ENCODE results near the gene DHRS7B. TPM values are rescaled to one million over a fixed set of nuclear protein-coding genes. Genes with fewer than 3 reads are reported as not detected.

DHRS7B gene
- polyA plus RNA-seq, 4 donors = 20.2 to 40.2 (median 33.7) TPM

DNA sequence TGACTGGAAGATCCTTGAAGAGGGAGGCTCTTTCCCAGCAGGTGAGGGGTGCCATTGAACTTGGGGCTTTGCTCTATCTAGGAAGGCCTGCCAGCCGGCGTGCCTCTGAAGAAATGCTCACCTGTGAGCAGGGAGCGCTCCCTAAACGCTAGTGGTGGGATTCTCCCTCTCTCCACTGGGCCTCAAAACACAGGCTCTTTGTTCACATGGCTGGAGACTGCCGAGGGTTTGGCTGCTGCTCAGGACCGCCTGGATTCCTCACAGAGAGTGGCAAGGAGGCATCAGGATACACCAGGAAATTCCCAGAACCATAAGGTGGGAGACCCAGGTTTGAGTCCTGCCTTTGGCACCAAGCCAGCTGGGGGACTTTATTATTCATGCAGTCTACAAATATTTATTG lies 104.8 kb downstream of the DHRS7B start:
- DNase-seq (ENCODE audit: low read depth in 4 of 4, low spot score in 3 of 4) = no peak

DNA sequence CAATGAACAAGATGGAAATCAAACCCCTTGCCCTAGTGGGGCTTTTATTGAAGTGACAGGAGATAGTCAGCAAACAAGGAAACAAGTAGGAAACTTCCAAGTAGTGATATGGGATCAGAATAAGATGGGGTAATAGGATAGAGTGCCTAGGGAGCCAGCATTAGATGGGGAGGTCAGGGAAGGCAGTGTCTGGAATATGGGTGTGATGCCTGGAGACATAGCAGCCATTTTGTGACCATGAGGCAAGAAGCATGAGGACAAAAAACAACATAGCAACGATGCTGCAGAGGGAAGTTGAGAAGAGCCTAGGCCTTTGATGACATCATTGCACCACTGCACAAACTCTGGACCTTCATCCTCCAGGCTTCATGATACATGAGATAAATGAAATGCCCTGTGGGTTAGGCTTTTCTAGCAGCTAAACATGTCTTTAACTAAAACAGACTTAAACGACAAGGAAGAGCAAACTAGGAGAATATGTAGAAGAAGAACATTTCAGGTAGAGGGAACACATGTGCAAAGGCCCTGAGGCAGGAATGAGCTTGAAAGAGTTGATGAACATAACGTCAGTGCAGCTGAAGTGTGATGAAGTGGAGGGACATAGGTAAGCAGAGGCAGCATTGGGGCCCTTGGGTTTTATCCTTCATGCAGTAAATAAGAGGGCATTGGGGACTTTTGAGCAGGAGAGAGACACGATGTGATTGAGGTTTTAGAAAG lies 105.4 kb downstream of the DHRS7B start:
- DNase-seq (ENCODE audit: low read depth in 4 of 4, low spot score in 3 of 4) = no peak

DNA sequence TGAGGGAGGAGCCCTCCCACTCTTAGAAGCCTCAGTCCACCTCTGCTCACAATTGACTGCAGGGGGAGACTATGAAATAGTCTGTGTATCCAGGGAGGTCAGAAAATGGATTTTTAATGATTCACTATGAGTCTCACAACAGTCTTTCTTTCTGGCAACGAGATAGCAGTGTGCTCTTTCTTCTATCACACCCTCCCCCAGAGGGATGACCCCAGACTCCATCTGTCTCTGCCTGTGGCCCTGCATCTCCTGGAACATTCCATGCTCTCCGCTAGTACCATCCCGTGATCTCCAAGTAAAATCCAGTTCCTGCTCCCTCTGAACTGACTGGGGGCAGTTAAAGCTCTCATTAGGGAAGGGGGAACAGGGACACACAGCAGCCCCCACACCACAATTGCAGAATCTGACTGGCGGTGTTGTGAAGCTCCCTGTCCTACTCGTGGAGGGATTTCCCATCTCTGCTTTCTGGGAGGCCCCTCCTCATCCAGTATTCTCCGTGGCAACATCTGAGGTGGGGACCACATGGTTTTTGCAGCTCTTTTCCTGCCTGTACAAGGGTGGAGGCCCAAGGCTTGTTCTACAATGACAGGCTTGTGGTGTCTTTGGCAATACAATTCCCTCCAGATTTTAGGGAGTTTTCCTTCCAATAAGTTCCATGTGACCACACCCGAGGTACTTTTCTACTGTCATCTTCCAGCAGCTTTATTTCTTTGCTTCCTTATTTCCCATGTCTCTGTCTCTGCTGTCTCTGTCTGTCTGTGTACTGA lies 107.0 kb downstream of the DHRS7B start:
- no peak for DNase-seq (ENCODE audit: low read depth in 4 of 4, low spot score in 3 of 4)

DNA sequence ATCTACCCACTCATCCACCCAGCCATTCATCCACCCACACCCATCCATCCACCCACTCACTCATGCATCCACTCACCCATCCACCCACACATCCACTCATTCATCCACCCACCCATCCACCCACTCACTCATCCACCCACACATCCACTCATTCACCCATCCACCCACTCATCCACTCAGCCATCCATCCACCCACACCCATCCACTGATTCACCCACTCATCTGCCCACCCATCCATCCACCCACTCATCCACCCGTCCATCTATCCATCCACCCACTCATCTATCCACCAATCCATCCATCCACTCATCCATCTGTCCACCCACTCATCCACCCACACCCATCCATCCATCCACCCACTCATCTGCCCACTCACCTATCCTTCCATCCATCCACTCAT lies 109.2 kb downstream of the DHRS7B start:
- DNase-seq (ENCODE audit: low read depth in 4 of 4, low spot score in 3 of 4) = no peak

DNA sequence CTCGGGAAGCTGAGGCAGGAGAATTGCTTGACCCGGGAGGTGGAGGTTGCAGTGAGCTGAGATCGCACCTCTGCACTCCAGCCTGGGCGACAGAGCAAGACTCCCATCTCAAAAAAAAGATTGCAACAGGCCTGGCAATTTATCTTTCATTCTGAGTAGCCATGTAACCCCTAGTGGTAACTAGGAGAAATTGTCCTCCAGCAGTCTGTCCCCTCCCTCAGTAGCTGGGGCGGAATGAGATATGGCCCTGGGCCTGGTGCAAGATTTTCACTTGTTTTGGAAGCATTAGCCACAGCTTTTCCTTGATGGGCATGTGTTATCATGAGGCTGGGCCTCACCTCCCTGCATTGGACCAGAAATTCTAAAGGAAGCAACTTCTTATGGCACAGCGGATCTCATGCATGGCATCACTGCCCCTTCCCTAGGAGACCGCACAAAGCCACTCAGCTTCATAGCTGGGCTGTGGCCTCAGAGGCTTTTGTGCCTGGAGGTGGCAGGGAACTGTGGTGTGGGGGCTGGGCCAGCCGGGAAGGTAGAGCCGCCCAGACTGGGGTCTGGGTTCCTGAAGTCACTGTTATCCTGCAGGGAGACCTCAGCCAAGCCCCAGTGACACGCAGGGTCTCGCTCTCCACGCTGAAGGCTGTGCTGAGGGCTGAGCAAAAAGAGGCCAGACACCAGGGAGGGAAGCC lies 113.1 kb downstream of the DHRS7B start:
- DNase-seq (ENCODE audit: low read depth in 4 of 4, low spot score in 3 of 4) = no peak

DNA sequence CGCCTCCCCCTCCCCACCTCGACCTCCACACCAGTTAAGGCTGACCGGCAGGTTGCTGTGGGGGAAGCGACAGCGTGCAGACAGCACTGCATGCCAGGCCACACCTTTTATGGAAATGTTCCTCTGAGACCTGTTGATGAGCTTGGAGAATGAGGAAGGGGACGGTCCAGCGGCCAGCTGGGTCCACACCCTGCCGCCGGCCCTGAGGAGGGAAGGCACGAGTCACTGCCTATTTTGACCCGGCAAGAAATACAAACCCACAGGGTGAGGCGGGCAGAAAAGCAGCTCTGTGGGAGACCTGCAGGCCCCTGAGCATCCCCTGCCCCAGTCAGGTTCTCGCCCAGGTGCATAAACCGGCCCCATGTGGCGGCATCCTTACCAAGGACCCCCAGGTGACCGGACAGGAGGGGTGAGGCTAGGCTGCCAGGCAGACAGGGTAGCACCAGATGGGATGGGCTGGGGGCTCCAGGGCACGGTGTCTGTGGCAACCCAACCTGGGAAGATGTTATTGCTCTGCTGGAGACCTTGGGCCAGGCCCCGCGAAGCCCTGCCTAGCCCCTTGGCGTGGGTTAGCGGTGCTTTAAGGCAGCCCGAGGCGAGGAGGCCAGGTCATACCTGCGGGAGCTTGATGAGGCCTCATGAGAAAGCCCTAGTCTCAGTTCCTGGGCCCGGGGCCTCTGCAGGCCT lies 113.7 kb downstream of the DHRS7B start:
- no peak for DNase-seq (ENCODE audit: low read depth in 4 of 4, low spot score in 3 of 4)

Other genes with a start within 250 kb of the DHRS7B start
- 100 to 1,000 TPM; 207 to 234 (median 222) TPM for gene USP22, start 84.0 kb upstream of the DHRS7B start, polyA plus RNA-seq (ENCODE audit: insufficient read length in 4 of 4)
- gene TMEM11, start 87.2 kb downstream of the DHRS7B start, polyA plus RNA-seq (ENCODE audit: insufficient read length in 4 of 4) = 10 to 100 TPM; 17.6 to 24.9 (median 22.3) TPM
- gene NATD1, start 126.4 kb downstream of the DHRS7B start, polyA plus RNA-seq (ENCODE audit: insufficient read length in 4 of 4) = 10 to 100 TPM; 10.2 to 14.4 (median 12.1) TPM
- 10 to 100 TPM; 17.6 to 26.2 (median 21.5) TPM for gene MAP2K3, start 157.7 kb downstream of the DHRS7B start, polyA plus RNA-seq (ENCODE audit: insufficient read length in 4 of 4)
- gene KCNJ12, start 249.4 kb downstream of the DHRS7B start, polyA plus RNA-seq (ENCODE audit: insufficient read length in 4 of 4) = 1 to 10 TPM; 2.2 to 8.7 (median 4.8) TPM

Measured in left renal pelvis (tissue), 4 donors.